AG10803 (cell line): Measurements from ENCODE around the gene CMC2.
A peak's percentile ranks its signal among the peaks of the same experiment; 100 is the strongest.

ENCODE experiments used
- DNase-seq: peaks from one replicate; pipeline ENCODE4 v3.0.0; 2010; ENCODE audit warnings: low read depth
- H3K4me3 ChIP-seq: 2 replicates; pipeline ENCODE4 v1.5.1; 2011; ENCODE audit warnings: mild to moderate bottlenecking, low read length, control low read depth
- TF ChIP-seq, protein P1 (sequence below): conservative IDR thresholded peaks from 2 replicates; pipeline ENCODE4 v1.5.1; 2011; ENCODE audit warnings: mild to moderate bottlenecking, low read length, control low read depth, inconsistent platforms

The CMC2 gene

DNA sequence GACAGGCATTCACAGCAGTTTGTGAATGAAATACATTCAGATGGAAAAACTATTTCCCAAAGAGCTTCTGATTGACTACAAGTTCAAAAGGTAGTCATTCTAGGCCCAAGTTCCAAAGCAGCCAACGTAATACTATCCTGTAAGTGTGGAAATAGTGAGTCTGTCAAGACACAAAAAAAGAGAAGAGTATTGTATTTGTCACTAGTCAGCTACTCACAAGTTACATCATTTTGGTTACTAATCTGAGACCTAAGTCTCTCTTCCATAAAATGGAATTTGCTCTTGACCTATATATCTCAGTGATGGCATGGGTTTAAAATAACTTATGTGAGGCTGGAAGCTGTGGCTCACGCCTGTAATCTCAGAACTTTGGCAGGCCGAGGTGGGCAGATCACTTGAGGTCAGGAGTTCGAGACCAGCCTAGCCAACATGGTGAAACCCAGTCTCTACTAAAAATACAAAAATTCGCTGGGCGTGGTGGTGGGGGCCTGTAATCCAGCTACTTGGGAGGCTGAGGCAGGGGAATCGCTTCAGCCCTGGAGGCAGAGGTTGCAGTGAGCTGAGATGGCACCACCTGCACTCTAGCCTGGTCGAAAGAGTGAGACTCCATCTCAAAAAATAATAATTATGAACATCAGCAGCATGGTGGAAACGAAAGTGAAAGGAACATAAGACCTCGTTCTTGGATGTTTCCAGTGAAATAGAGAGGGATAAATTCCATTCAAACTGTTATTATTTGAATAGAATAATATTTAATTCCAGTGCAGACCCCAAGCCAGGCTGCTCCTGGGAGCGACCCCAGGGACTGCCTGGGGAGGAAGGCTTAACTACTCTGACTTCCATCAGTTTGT is 2.9 kb downstream of the CMC2 start:
- peak overlapping the region; percentile 35 for H3K4me3 ChIP-seq
- TF ChIP-seq, protein P1, sequence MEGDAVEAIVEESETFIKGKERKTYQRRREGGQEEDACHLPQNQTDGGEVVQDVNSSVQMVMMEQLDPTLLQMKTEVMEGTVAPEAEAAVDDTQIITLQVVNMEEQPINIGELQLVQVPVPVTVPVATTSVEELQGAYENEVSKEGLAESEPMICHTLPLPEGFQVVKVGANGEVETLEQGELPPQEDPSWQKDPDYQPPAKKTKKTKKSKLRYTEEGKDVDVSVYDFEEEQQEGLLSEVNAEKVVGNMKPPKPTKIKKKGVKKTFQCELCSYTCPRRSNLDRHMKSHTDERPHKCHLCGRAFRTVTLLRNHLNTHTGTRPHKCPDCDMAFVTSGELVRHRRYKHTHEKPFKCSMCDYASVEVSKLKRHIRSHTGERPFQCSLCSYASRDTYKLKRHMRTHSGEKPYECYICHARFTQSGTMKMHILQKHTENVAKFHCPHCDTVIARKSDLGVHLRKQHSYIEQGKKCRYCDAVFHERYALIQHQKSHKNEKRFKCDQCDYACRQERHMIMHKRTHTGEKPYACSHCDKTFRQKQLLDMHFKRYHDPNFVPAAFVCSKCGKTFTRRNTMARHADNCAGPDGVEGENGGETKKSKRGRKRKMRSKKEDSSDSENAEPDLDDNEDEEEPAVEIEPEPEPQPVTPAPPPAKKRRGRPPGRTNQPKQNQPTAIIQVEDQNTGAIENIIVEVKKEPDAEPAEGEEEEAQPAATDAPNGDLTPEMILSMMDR, result no peak
- DNase-seq, result peak; percentile 33

DNA sequence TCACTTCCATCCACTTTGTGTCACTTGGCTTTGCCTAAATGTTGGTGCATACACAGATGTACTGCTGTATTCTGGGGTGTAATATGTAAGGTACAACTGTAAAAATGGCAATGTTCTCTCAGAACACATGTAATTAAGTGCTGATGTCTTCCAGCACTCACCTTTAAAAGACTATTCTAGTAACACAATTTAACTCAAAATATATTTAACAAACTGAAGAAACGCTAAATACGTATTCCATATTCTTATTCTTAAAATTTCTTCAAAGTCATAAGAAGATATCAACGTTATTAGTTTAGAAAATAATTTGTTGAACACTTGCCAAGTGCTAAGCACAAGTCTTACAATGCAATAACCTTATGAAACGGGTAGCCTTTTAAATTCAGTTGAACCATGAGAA is 3.6 kb downstream of the CMC2 start:
- no peak for DNase-seq
- H3K4me3 ChIP-seq, result no peak overlapping the region
- TF ChIP-seq, protein P1, result no peak

DNA sequence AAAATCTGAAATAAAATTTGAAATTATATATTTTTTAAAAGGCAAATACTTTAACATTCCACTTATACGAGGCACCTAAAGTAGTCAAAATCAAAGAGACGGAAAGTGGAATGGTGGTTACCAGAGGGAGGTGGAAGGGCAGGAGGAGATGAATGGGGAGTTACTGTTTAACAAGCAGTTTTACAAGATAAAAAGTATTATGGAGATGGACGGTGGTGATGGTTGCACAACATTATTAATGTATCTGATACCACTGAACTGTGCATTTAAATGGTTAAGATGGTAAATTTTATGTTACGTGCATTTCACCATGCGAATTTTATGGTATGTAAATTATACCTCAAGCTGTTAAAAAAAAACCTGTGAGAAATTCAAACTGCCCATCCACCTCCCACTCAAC is 5.4 kb downstream of the CMC2 start:
- no peak overlapping the region for H3K4me3 ChIP-seq
- no peak for DNase-seq
- TF ChIP-seq, protein P1, result no peak

DNA sequence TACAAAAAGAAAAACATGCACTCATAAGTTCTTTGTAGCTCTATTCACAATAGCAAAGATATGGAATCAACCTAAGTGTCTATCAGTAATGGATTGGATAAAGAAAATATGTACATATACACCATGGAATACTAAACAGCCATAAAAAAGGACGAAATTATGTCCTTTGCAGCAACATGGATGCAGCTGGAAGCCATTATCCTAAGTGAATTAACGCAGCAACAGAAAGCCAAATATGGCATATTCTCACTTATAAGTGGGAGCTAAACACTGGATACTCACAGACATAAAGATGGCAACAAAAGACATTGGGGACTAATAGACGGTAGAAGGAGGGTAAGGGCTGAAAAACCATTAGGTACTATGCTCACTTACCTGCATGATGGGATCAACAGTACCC is 5.8 kb downstream of the CMC2 start:
- TF ChIP-seq, protein P1, result no peak

DNA sequence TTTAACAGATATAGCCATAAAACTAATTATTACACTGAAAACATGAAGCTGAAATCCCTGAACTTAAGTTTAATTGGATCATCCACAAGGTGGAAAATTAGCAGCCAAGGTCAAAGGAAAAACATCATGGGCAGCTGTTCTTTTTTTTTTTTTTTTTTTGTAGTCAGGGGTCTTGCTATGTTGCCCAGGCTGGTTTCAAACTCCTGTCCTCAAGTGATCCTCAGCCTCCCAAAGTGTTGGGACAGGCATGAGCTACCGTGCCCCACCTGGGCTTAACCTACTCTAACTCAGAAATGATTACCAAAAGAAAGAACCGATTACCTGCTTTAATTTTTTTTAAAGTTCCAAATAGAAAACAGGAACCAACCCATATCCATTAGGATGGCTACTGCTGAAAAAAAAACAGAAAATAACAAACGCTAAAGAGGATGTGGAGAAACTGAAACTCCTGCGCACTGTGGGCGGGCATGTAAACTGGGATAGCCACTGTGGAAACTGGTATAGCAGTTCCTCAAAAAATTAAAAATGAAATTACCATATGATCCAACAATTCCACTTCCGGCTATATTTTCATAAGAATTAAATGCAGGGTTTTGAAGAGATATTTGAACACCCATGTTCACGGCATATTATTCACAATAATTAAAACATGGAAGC is 8.6 kb downstream of the CMC2 start:
- no peak for DNase-seq
- H3K4me3 ChIP-seq, result no peak overlapping the region
- TF ChIP-seq, protein P1, result no peak

More for the DNA sequence above, 5.8 kb downstream of the CMC2 start:
- H3K4me3 ChIP-seq, result no peak overlapping the region
- DNase-seq, result no peak

DNA sequence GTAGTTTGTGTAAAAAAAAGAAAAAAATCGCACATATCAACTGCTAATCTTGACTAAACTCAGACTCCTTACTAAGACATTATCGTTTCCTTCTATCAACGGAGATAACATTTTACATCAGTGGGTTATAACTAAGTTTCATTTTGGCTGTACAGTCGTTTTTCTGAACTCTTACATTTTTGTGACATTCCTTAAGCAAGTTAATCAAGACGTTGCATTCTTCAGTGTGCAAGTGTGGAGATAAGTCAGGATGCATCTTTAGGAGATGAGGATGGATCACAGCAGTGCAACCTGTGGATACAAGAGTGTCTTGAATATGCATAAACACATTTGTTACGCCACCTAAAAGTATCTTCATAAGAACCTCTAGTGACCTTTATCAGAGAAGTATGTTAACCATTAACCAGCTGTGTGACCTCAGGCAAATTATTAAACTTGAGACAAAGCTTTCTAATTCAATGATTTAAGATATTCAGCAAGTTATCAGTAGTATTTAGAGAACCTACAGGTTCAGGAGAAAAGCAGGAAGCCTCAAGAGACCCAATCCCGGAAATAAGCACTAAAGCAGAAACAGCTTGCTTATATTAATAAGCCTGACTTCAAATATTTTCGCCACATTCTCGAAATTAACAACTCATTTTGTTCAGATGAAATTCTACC is 9.4 kb downstream of the CMC2 start:
- peak; percentile 39 for DNase-seq
- TF ChIP-seq, protein P1, result no peak
- H3K4me3 ChIP-seq, result peak overlapping the region; percentile 10
